UCSD-AML1 (cell line): ENCODE data around the gene NUDT8.
"Not testable (repeated sequence)": the region's sequence is repeated elsewhere in the genome, so short reads cannot be mapped to it uniquely, and the experiment has no call there.

Experiments
- DNase-seq: peaks from one replicate; lab custom pipeline; 2025; ENCODE audit not compliant: unreplicated experiment; lab: John Stamatoyannopoulos, UW

NUDT8 gene

GRCh38 chr11:67660752-67661151 is 31.0 kb upstream of the NUDT8 start:
- not testable (repeated sequence) for DNase-seq

GRCh38 chr11:67659651-67660165 is 30.0 kb upstream of the NUDT8 start:
- DNase-seq: not testable (repeated sequence)

GRCh38 chr11:67657300-67657699 is 27.6 kb upstream of the NUDT8 start:
- DNase-seq: no peak

GRCh38 chr11:67656278-67656922 is 26.7 kb upstream of the NUDT8 start:
- no peak for DNase-seq

GRCh38 chr11:67654225-67654624 is 24.5 kb upstream of the NUDT8 start:
- DNase-seq: no peak

GRCh38 chr11:67652965-67653845 is 23.5 kb upstream of the NUDT8 start:
- no peak for DNase-seq

- DNase-seq: no peak
These were observed 22.4 kb upstream of the NUDT8 start for GRCh38 chr11:67651976-67652781.

GRCh38 chr11:67649634-67650510 is 20.1 kb upstream of the NUDT8 start:
- no peak for DNase-seq

- DNase-seq: peak; percentile 33
These were observed 19.3 kb upstream of the NUDT8 start for GRCh38 chr11:67648796-67649613.

- DNase-seq: peak; percentile 65
These were observed 18.5 kb upstream of the NUDT8 start for GRCh38 chr11:67648140-67648795.

- DNase-seq: no peak
These were observed 17.7 kb upstream of the NUDT8 start for GRCh38 chr11:67647471-67647870.

GRCh38 chr11:67646535-67647336 is 17.0 kb upstream of the NUDT8 start:
- DNase-seq: peak; percentile 51

- DNase-seq: no peak
These were observed 16.1 kb upstream of the NUDT8 start for GRCh38 chr11:67645521-67646461.

GRCh38 chr11:67644472-67645418 is 15.0 kb upstream of the NUDT8 start:
- DNase-seq: no peak

- no peak for DNase-seq
These were observed 14.3 kb upstream of the NUDT8 start for GRCh38 chr11:67644042-67644441.
